ENCODE data around the gene HNRNPUL1. TPM values are rescaled to one million over a fixed set of nuclear protein-coding genes. Genes with fewer than 3 reads are reported as not detected.

The HNRNPUL1 gene
- total RNA-seq, 2 experiments from 2014 or later = 194 to 360 TPM

GRCh38 chr19:41230067-41230857, 33.9 kb upstream of the HNRNPUL1 start:
- no TSS peak for BruUV-seq (replicated peaks)
- Histone ChIP-seq H3K4me2 (ENCODE audit: low read length) (no peak overlapping the region), H3K36me3 (ENCODE audit: insufficient read depth, low read length) (no peaks in the 10 kb centered on the region), H3K27ac (ENCODE audit: low read depth, low read length, poor library complexity, severe bottlenecking) (no peak overlapping the region), H3K9me2 (ENCODE audit: insufficient read depth, low read length) (no peaks in the 10 kb centered on the region), H3K79me2 (ENCODE audit: insufficient read depth, low read depth, low read length) (no peaks in the 10 kb centered on the region), H3K4me3 (ENCODE audit: low read depth, low read length, poor library complexity, severe bottlenecking) (no peak overlapping the region), H2AFZ (ENCODE audit: low read length) (no peak overlapping the region), H3K4me1 (ENCODE audit: insufficient read depth, low read length, poor library complexity, severe bottlenecking) (no peaks in the 10 kb centered on the region), H4K20me1 (ENCODE audit: insufficient read depth, low read length) (no peaks in the 10 kb centered on the region), H3K9me3 (ENCODE audit: low read length) (no peaks in the 10 kb centered on the region)
- DNase-seq (ENCODE audit: low spot score) = no peak
- CTCF ChIA-PET (ENCODE audit: unreplicated experiment) = no interaction called here
- POLR2A ChIA-PET = no interaction called here
- intact Hi-C loops (cut with micrococcal nuclease; ENCODE audit: unreplicated experiment) = no loop called here
- no peak for TF ChIP-seq CTCF (conservative IDR thresholded peaks at IDR 0.05; ENCODE audit: low read length)
- TF ChIP-seq EZH2phosphoT487 (IDR thresholded peaks at IDR 0.05; ENCODE audit: borderline replicate concordance, low read depth, low read length) = no peak

- no peak for DNase-seq (ENCODE audit: low spot score)
- no peaks in the 10 kb centered on the region for H3K79me2 ChIP-seq (ENCODE audit: insufficient read depth, low read depth, low read length)
- H2AFZ ChIP-seq (ENCODE audit: low read length) = no peak overlapping the region
- no peaks in the 10 kb centered on the region for H3K9me2 ChIP-seq (ENCODE audit: insufficient read depth, low read length)
- H3K4me1 ChIP-seq (ENCODE audit: insufficient read depth, low read length, poor library complexity, severe bottlenecking) = no peaks in the 10 kb centered on the region
- intact Hi-C loops (cut with micrococcal nuclease; ENCODE audit: unreplicated experiment) = no loop called here
- no TSS peak for BruUV-seq (replicated peaks)
- H3K36me3 ChIP-seq (ENCODE audit: insufficient read depth, low read length) = no peaks in the 10 kb centered on the region
- ChIA-PET POLR2A (no interaction called here), CTCF (ENCODE audit: unreplicated experiment) (no interaction called here)
- H3K4me2 ChIP-seq (ENCODE audit: low read length) = no peak overlapping the region
- no peaks in the 10 kb centered on the region for H3K9me3 ChIP-seq (ENCODE audit: low read length)
- H3K27ac ChIP-seq (ENCODE audit: low read depth, low read length, poor library complexity, severe bottlenecking) = no peak overlapping the region
- no peaks in the 10 kb centered on the region for H4K20me1 ChIP-seq (ENCODE audit: insufficient read depth, low read length)
- no peak for TF ChIP-seq CTCF (conservative IDR thresholded peaks at IDR 0.05; ENCODE audit: low read length)
- TF ChIP-seq EZH2phosphoT487 (IDR thresholded peaks at IDR 0.05; ENCODE audit: borderline replicate concordance, low read depth, low read length) = no peak
- no peak overlapping the region for H3K4me3 ChIP-seq (ENCODE audit: low read depth, low read length, poor library complexity, severe bottlenecking)
Observed at GRCh38 chr19:41232686-41233085, 31.5 kb upstream of the HNRNPUL1 start.

DNA sequence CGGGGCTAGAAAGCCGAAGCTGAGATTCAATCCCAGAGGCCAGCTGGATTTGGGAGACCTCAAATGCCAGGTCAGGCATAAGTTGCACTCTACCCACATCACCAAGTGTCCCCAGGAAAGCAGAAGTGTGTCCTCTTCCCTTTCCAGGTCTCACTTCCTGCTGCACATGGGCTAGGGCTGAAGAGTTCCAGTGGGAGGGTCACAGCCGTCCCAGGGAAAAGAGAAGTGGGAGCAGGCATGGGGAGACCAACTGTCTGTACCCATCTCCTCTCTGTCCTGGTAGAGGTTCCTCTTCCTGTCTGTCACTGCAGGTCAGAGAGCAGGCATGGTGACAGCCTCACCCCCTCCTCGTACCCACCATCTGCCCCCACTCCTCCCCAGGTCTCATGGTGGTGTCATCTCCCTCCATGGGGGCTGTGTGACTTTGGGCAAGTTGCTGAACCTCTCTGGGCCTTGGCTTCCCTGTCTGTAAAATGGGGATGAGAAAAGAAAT, 30.4 kb upstream of the HNRNPUL1 start:
- POLR2A ChIA-PET = no interaction called here
- no peak overlapping the region for H3K4me2 ChIP-seq (ENCODE audit: low read length)

More for the DNA sequence above, 30.4 kb upstream of the HNRNPUL1 start:
- no TSS peak for BruUV-seq (replicated peaks)
- Histone ChIP-seq H4K20me1 (ENCODE audit: insufficient read depth, low read length) (no peaks in the 10 kb centered on the region), H3K9me3 (ENCODE audit: low read length) (no peaks in the 10 kb centered on the region), H3K9me2 (ENCODE audit: insufficient read depth, low read length) (no peaks in the 10 kb centered on the region), H3K36me3 (ENCODE audit: insufficient read depth, low read length) (no peaks in the 10 kb centered on the region), H3K79me2 (ENCODE audit: insufficient read depth, low read depth, low read length) (no peaks in the 10 kb centered on the region), H3K4me3 (ENCODE audit: low read depth, low read length, poor library complexity, severe bottlenecking) (no peak overlapping the region), H2AFZ (ENCODE audit: low read length) (no peak overlapping the region), H3K27ac (ENCODE audit: low read depth, low read length, poor library complexity, severe bottlenecking) (no peak overlapping the region), H3K4me1 (ENCODE audit: insufficient read depth, low read length, poor library complexity, severe bottlenecking) (no peaks in the 10 kb centered on the region)
- CTCF ChIA-PET (ENCODE audit: unreplicated experiment) = no interaction called here
- DNase-seq (ENCODE audit: low spot score) = no peak
- TF ChIP-seq EZH2phosphoT487 (IDR thresholded peaks at IDR 0.05; ENCODE audit: borderline replicate concordance, low read depth, low read length) (no peak), CTCF (conservative IDR thresholded peaks at IDR 0.05; ENCODE audit: low read length) (no peak)
- intact Hi-C loops (cut with micrococcal nuclease; ENCODE audit: unreplicated experiment) = no loop called here

Data from OCI-LY7 (cell line).